NCI-H510A treated with DMSO at 0.1 percent for 48 hours (cell line): ENCODE results near the gene GNAT3.

Source experiments
- DNase-seq: peaks from one replicate; lab custom pipeline; 2025; lab: John Stamatoyannopoulos, UW

The GNAT3 gene

DNA sequence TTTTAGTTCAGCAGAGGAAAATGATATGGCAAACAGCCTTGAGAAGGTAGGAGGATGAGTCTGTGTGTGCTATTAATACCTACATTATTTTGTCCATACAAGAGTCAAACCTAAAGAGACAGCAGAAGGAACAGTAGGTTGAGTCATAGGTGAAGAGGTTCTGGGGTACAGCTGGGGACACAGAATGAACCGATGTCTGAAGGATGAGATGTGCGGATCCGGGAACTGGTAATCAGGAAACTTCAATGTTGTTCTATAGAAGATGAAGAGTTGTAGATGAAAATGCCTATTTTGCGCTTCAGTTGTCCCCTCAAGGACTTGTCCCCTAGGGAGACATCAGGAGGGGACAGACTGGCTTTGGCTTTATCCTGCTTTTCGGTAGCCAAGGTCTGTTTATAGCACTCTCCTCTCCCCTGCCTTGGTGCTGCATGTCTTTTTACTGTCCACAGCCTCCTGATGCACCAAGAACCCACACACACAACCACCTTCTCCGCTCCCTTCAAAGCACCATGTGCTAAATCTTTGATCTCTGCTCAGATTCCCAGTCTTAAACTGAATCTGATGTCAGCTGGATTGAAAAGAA is 94.6 kb downstream of the GNAT3 start:
- no peak for DNase-seq

DNA sequence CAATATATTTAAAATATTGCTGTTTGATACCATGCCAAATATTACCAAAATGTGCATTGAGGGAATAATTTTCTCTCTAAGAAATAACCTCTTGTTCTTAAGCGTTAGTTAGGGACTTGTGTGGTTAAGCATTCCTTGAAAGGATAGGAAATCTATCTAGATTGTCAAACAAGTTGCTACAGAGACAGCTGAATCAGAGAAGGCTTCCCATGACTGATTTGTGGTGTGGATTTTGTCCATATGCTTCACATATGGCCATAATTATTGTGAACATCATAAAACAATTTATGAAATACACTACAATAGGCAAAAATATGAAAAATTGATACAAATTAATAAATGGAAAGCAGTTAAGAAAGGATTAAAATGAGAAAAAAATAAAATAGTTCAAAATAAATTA is 96.3 kb downstream of the GNAT3 start:
- no peak for DNase-seq

DNA sequence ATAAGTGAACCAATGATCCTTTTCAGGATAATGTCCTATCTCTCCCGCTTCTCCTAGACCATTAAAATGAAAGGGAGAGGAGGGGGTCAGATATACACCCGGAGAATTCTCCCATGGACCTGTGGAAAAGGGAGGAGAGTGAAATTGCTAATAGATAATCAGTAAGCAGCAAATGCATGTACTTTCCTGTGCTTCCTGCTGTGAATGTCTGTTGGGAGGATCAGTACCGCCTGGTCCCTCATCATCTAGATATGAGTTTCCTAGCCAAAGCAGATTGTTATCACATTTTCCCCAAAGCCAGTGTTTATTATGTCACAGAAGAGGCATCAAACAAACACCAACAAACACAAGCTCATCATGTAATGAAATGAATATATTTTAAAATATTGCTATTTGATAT is 96.8 kb downstream of the GNAT3 start:
- no peak for DNase-seq

DNA sequence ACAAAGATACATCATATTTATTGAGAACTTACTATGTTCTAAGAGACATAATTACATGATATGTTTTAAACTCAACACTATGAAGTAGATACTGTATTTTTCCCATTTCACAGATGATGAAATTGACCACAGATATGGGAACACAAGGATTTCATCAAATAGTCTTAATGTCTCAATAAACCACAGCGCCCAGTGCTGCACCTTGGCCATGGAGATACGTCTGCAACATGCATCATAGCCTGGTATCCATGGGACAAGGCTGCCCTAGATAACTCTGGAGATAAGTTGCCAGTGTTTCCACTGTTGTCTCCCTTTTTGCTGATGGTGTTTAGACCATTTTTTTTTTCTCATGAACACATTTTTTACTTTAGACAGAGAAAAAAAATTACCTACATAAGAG is 97.5 kb downstream of the GNAT3 start:
- DNase-seq: no peak

DNA sequence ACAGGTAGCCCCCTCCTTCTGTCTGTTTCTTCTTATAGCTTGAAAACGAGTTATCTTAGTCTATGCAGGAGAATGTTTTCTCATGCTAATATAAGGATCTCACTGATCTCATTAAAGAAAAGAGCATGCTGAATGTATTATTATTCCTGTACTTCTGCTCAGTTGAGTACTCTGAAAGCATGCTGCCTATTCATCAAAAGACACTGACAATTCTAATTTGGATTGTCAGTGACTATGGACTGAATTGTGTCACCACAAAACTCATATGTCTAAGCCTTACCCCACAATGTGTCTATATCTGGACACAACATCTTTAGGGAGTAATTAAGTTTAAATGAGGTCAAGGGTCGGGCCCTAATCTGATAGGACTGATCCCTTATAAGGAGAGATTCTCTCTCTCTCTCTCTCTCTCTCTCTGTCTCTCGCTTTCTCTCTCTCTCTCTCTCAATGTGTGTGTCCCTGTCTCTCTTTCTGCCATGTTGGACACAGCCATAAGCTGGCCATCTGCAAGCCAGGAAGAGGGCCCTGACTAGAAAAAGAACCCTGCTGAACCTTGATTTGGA is 98.4 kb downstream of the GNAT3 start:
- DNase-seq: no peak

DNA sequence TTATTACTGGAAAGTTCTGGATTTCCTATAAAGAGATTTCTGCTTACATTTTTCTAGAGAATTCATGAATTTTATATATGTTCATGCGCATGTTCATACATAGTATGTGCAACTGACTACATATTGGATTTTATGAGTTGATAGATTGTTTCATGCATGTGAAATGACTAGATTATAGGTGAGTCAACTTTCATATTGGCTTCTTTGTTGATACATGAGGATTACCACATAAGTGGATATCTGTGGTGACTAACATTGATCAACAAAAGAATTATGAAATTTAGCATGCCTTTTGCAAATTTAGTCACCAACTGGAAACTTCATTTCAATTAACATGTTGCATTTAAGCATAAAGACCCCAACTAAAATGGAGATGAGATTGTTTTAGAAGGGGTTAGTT is 99.0 kb downstream of the GNAT3 start:
- no peak for DNase-seq

DNA sequence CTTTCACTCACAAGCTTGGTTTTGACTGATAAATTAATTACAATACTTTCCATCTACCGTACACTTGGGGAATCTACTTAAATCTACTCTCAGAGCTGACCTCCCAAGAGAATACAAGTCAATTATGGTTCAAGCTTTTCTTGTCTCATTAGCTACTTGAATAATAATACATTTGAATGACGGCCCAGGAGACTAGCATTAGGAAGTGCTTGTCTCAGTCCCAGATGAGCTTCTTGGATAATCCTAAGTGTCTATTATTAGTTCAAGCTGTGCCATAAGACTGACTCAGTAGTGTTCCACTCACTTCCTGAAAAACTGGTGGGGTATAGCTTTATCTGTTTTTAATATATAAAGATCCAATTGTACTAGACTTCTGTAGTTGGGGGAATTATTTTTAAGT is 100.2 kb downstream of the GNAT3 start:
- no peak for DNase-seq

DNA sequence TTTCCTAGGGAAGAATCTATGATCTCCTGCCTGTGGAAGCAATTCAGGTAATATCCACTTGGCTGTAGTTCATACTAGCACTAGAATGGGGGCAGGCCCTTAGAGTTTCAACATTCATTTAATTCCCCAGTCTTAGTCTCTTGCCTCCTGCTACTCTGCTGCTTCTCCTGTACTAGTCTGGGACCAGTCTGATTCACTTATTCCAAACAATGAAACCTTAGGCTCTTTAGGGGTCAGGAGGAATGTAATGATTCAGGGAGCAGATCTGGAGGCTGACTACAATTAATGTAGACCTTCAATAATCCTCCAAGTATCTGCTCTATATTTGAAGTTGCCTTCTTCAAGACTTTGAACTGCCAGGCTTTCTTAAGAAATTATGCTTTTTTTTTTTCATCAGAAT is 101.8 kb downstream of the GNAT3 start:
- no peak for DNase-seq
